Left hindlimb (tissue), 1 donor: ENCODE results near the gene APOC3.

Source experiments
- DNase-seq: peaks from one replicate; pipeline ENCODE4 v3.0.0-alpha.2; 2018

Gene APOC3

DNA sequence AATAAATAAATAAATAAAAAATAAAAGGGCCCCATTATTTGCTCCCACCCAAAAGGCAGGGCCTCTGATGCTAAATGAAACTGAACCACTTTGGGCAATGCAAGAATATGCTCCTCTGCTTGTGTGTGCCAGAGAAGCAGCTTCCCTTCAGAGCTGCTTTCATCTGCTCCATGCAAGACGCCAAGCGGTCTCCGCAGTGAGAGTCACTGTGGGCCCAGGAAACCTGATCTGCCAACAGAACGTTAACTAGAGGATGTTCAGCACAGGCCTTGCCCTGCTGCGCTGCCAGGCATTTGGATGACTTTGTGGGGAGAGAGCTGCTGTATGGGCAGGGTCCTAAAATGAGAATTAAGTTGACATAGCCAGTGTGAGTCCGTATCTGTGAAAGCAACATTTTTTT is 51.4 kb downstream of the APOC3 start:
- DNase-seq, result no peak

DNA sequence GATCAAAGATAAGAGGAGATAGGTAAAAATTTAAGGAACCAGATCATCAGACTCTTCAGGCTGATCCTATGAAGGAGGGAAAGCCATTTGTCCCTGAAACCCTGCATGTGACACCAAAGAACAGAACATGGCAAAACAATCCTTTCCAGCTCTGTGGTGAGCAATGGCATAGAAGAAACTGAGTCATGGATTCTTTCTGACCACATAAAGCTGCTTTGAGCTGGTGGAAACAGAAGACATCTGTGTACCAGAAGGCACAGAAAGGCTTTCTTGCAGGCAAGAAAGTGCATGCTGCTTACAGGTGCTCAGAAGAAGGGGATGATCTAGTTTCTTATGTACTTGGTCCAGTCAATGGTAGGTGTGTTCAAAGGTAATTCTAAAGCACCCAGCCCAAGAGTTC is 52.7 kb downstream of the APOC3 start:
- no peak for DNase-seq
